IgD-negative memory B cell (primary cell): ENCODE data around the gene TANC1. TPM values are rescaled to one million over a fixed set of nuclear protein-coding genes. Genes with fewer than 3 reads are reported as not detected.

Experiments
- H3K27ac Mint-ChIP-seq, 3 donors: one replicate each; pipeline ENCODE4 v1.8.0; 2020 to 2022; ENCODE audit warnings: mild to moderate bottlenecking in 3 of 3, mixed read lengths in 3 of 3, moderate library complexity in 1 of 3
- H3K27me3 Mint-ChIP-seq: one replicate; pipeline ENCODE4 v1.8.0; 2021; ENCODE audit warnings: mixed read lengths
- H3K36me3 Mint-ChIP-seq: one replicate; pipeline ENCODE4 v1.8.0; 2020; ENCODE audit warnings: mild to moderate bottlenecking, mixed read lengths
- H3K4me1 Mint-ChIP-seq, 3 donors: one replicate each; pipeline ENCODE4 v1.8.0; 2020 to 2022; ENCODE audit warnings: mixed read lengths in 3 of 3, mild to moderate bottlenecking in 1 of 3
- H3K4me3 Mint-ChIP-seq, 4 donors: one replicate each; pipeline ENCODE4 v1.8.0; 2020 to 2022; ENCODE audit warnings: mild to moderate bottlenecking in 4 of 4, mixed read lengths in 4 of 4, moderate library complexity in 3 of 4
- H3K9me3 Mint-ChIP-seq, 3 donors: one replicate each; pipeline ENCODE4 v1.8.0; 2020 to 2021; ENCODE audit warnings: mixed read lengths in 3 of 3, mild to moderate bottlenecking in 1 of 3
- polyA plus RNA-seq: library from polyadenylated mRNA; unstranded; fragments of 300-500 nt; fragmentation: Illumina TruSeq; gene quantifications from one replicate; pipeline ENCODE4 v1.2.3, GENCODE V29; 2021

Gene TANC1
- polyA plus RNA-seq, 1 donor from 2014 or later, result 0.15 TPM

DNA sequence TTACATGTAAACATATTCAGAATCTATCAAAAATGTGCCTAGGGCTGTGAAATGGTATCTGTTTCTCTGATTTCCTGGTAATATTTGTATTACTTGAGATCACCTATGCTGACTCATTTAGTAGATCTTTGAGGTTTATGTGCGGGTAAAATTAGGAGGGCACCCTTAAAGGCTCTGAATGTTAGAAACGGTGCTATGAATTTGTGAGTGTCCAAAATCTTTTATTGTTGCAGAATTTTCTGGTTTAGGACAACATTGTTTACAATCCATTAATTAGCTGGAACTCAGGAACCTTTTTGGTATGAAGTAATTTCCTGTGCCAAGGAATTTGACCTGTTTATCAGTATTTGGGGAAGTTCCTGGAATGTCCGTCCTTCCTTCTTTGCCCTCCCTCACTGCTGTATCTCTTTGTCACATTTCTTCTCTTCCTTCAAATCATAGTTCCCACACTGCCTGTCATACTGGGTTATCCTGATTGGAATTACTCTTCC is 130.5 kb downstream of the TANC1 start:
- H3K27ac Mint-ChIP-seq, result no peak overlapping the region
- no peaks in the 10 kb centered on the region for H3K27me3 Mint-ChIP-seq
- H3K36me3 Mint-ChIP-seq, result peaks cover 6% of the 10 kb centered on the region
- H3K4me1 Mint-ChIP-seq, result peaks cover 4 to 7% (median 6%) of the 10 kb centered on the region in 3 donors
- H3K4me3 Mint-ChIP-seq, result no peak overlapping the region
- peaks cover 3 to 10% (median 9%) of the 10 kb centered on the region in 3 donors for H3K9me3 Mint-ChIP-seq

DNA sequence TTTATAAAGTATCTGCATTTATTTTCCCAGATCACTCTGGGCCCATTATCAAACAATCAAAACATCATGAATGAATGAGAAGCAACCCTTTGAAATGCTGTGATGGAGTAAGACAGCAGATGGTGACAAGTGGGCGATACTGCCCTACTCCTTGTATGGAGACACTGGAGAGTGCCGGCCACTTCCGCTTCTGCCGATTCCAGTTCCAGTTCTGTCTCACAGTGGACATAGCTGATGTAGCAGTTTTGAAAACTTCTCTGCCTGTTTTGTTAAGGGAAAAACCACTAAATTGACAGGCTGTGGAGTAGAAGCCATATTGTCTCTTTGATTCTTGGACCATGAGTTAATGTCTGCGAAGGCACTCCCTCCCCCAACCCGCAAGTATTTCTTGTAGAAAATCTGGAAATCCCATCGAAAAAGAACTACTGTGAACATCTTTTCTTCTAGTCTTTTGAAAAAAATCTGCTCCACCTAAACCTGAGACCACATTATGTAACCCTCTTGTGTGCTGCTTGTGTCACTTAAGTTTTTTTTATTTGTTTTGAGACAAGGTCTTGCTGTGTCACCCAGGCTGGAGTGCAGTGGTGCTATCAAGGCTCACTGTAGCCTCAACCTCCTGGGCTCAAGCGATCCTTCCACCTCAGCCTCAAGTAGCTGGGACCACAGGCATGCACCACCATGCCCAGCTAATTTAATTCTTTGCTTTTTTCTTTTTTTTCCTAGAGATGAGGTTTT is 133.5 kb downstream of the TANC1 start:
- Mint-ChIP-seq H3K9me3 (peaks cover 0 to 5% (median 3%) of the 10 kb centered on the region in 3 donors), H3K36me3 (peaks cover 4% of the 10 kb centered on the region), H3K27ac (no peak overlapping the region), H3K27me3 (peaks cover 2% of the 10 kb centered on the region), H3K4me1 (peaks cover 0 to 2% (median 1%) of the 10 kb centered on the region in 3 donors), H3K4me3 (no peak overlapping the region)

DNA sequence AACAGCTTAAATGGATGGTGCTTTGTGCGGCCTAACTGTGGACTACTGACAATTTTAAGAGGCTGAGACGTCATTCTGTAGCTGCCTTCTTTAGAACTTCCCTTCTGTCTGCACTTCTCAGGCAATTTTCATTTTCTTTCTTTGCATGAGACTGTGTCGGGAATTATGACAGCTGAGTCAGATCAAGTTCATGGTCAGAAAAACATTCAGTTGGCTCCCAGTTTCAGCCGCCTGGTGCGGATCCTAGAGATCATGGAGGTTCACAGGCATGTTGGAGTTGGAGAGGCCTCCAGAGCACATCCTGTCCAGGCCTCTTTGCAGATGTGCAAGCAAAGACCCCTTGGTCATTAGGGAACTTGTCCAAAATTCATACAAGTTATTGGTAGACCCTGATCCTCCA is 135.0 kb downstream of the TANC1 start:
- Mint-ChIP-seq H3K4me3 (no peak overlapping the region), H3K27ac (no peak overlapping the region), H3K36me3 (peaks cover 2% of the 10 kb centered on the region), H3K9me3 (peaks cover 0 to 7% (median 0%) of the 10 kb centered on the region in 3 donors), H3K4me1 (peaks cover 0 to 3% (median 2%) of the 10 kb centered on the region in 3 donors), H3K27me3 (peaks cover 5% of the 10 kb centered on the region)

DNA sequence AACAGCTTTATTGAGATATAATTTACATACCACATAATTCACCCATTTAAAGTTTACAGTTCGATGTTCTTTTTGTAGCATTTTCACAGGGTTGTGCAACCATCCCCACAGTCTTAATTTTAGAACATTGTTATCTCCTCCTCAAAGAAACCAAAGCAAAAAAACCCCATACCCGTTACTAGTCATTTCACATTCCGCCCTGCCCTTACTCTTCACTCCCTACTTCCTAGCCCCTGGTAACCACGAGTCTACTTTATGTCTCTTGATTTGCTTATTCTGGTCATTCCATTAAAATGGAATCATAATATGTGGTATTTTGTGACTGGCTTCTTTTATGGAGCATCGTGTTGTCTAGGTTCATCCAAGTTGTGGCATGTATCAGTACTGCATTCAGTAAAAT is 137.7 kb downstream of the TANC1 start:
- H3K9me3 Mint-ChIP-seq, result peaks cover 0 to 7% (median 0%) of the 10 kb centered on the region in 3 donors
- H3K27ac Mint-ChIP-seq, result no peak overlapping the region
- peaks cover 5% of the 10 kb centered on the region for H3K27me3 Mint-ChIP-seq
- no peak overlapping the region for H3K4me3 Mint-ChIP-seq
- H3K36me3 Mint-ChIP-seq, result no peaks in the 10 kb centered on the region
- H3K4me1 Mint-ChIP-seq, result peaks cover 2 to 10% (median 10%) of the 10 kb centered on the region in 3 donors

DNA sequence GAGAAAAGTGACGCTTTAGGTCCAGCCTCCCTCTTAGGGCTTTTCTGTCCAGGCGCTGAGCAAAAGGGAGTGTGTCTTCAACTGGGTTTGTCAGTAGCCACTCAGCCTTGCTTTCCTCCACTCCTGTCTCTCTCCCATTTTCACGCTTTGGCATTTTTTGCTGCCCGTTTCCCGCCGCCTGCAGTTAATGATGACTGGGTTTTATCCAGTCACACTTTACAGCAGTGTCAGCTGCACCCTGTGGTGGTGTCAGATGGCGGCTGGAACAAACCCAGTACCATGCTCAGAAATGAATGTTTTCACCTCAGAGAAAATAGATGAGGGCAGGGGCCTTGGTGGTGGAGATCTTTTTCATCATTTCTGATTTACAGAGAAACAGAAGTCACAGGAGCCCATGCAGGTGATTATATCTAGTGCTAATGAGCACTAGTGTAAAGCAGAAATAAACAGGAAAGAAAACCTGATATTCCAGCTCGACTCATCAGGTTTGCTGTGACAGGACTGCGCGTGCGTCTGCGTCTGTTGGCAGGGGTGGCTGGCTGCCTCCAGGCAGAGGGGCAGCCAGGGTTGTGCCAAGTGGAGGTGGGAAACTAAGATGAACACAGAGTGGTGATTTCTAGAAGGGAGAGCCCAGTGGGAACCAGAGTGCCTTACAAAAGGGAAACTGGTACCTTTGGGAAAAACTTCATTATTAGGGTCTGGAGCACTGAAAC is 139.9 kb downstream of the TANC1 start:
- Mint-ChIP-seq H3K4me1 (peaks cover 2 to 12% (median 10%) of the 10 kb centered on the region in 3 donors), H3K27ac (no peak overlapping the region), H3K36me3 (no peaks in the 10 kb centered on the region), H3K9me3 (peaks cover 0 to 7% (median 0%) of the 10 kb centered on the region in 3 donors), H3K4me3 (no peak overlapping the region), H3K27me3 (peaks cover 5% of the 10 kb centered on the region)

DNA sequence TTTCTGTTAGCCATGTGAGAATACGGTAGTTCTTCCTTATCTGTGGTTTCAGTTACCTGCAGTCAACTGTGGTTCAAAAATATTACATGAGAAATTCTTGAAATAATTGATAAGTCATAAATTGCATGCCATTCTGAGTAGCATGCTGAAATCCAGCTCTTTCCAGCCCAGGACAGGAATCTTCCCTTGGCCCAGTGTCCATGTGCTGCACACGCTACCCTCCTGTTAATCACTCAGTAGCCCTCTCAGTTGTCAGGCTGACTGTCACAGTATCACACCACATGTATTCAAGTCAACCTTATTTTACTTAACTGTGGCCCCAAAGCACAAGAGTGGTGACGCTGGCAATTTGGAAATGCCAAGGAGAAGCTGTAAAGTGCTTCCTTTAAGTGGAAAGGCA is 141.1 kb downstream of the TANC1 start:
- Mint-ChIP-seq H3K4me3 (no peak overlapping the region), H3K36me3 (no peaks in the 10 kb centered on the region), H3K27ac (no peak overlapping the region), H3K27me3 (peaks cover 5% of the 10 kb centered on the region), H3K9me3 (peaks cover 0 to 7% (median 0%) of the 10 kb centered on the region in 3 donors), H3K4me1 (peaks cover 2 to 12% (median 10%) of the 10 kb centered on the region in 3 donors)

DNA sequence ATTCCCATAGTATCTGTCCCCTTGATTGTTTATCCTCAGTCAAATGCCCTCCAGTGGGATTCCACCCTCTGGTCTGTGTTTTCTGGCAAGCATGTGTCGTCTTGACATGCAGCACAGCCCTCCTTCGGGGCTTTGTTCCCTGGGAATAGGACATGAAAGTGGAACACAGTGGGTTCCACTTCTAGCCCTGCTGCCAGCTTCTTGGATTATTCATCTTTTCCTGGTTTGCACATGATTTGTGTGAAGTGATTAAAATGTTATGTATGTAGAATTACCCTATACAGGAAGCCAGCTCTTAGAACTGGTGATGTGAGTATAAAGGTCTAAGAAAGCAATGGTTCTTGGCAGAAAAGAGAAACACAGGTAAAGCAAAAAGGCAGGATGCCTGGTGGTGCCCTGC is 142.3 kb downstream of the TANC1 start:
- Mint-ChIP-seq H3K36me3 (no peaks in the 10 kb centered on the region), H3K27me3 (peaks cover 5% of the 10 kb centered on the region), H3K4me1 (peaks cover 2 to 12% (median 10%) of the 10 kb centered on the region in 3 donors), H3K4me3 (no peak overlapping the region), H3K27ac (no peak overlapping the region), H3K9me3 (peaks cover 0 to 7% (median 0%) of the 10 kb centered on the region in 3 donors)

DNA sequence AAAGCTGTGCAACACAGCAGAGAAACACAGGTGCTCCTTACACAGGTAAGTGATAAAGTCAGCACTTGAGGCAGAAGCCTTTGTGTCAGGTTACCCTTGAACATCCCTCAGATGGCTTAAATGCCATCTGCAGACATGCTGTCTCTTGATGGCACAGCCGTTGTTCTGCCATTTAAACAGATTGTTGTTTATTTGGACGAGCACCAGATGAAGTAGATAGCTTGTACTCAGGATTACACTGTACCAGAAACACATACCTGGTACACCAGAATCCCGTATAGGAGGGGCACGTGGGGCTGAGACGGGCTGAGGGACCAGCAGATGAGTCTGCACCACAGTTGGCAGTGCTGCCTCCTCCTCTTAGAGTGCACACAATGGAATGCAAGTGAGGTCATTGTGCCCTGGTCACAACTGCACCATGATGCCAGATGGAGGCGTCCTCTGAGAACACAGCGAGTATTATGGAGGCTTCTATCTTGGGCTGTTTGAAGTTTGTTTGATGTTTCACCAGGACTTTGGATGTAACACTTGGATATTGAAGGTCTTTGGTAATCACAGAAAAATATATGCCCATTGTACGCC is 143.0 kb downstream of the TANC1 start:
- Mint-ChIP-seq H3K9me3 (peaks cover 0 to 4% (median 0%) of the 10 kb centered on the region in 3 donors), H3K27me3 (peaks cover 3% of the 10 kb centered on the region), H3K27ac (no peak overlapping the region), H3K36me3 (no peaks in the 10 kb centered on the region), H3K4me3 (no peak overlapping the region), H3K4me1 (peaks cover 2 to 12% (median 10%) of the 10 kb centered on the region in 3 donors)

DNA sequence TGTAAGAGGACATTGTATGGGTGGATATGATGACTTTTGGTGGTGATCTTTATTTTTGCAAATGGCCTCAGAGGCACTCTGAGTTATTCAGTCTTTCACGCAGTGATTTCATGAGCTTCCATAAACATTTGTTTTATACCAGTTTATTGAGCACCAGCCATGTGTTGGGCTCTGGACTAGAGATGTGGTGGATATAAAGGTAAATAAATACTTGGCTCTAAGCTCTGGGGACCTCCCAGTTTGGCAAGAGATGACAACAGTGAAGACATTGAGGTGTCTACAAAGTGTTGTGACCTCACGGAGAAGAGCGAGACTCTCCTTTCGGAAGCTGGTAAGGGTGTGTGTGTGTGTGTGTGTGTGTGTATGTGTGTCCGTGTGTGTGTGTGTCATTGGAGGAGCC is 146.4 kb downstream of the TANC1 start:
- Mint-ChIP-seq H3K4me1 (peaks cover 7 to 13% (median 9%) of the 10 kb centered on the region in 3 donors), H3K36me3 (no peaks in the 10 kb centered on the region), H3K4me3 (no peak overlapping the region), H3K27me3 (no peaks in the 10 kb centered on the region), H3K9me3 (no peaks in the 10 kb centered on the region), H3K27ac (no peak overlapping the region)

DNA sequence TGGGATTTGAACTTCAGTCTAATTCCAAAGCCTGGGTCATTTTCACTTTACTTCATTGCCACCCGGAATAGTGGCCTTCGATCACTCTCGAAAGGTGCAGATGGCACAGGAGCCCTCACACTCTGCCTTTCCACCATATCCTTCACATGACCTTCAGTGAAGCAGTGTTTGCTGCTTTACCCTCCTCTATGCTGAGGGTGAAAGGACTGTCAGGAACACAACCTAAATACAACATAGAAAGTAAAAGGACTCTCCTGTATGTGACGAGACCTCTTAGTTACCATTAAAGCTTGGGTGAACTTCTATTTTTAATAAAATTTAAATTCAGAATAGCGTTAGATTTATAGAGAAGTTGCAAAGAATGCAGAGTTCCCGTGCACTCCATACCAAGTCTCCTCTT is 148.5 kb downstream of the TANC1 start:
- no peak overlapping the region for H3K27ac Mint-ChIP-seq
- no peaks in the 10 kb centered on the region for H3K9me3 Mint-ChIP-seq
- H3K36me3 Mint-ChIP-seq, result no peaks in the 10 kb centered on the region
- peaks cover 3% of the 10 kb centered on the region for H3K27me3 Mint-ChIP-seq
- H3K4me3 Mint-ChIP-seq, result no peak overlapping the region
- peaks cover 7 to 8% (median 7%) of the 10 kb centered on the region in 3 donors for H3K4me1 Mint-ChIP-seq

DNA sequence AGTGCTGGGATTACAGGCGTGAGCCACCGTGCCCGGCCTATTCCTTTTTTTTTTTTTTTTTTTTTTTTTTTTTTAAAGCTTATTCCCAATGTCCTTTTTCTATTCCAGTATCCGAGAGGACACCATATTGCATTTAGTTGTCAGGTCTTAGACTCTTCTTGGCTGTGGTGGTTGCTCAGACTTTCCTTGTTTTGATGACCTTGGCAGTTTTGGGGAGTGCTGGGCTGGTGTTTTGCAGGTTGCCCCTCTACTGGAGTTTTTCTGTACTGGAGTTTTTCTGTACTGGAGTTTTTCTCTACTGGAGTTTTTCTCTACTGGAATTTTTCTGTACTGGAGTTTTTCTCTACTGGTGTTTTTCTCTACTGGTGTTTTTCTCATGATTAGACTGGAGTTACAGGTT is 149.2 kb downstream of the TANC1 start:
- H3K27me3 Mint-ChIP-seq, result peaks cover 3% of the 10 kb centered on the region
- no peaks in the 10 kb centered on the region for H3K9me3 Mint-ChIP-seq
- no peak overlapping the region for H3K27ac Mint-ChIP-seq
- H3K4me1 Mint-ChIP-seq, result peaks cover 7 to 8% (median 7%) of the 10 kb centered on the region in 3 donors
- no peaks in the 10 kb centered on the region for H3K36me3 Mint-ChIP-seq
- H3K4me3 Mint-ChIP-seq, result no peak overlapping the region

DNA sequence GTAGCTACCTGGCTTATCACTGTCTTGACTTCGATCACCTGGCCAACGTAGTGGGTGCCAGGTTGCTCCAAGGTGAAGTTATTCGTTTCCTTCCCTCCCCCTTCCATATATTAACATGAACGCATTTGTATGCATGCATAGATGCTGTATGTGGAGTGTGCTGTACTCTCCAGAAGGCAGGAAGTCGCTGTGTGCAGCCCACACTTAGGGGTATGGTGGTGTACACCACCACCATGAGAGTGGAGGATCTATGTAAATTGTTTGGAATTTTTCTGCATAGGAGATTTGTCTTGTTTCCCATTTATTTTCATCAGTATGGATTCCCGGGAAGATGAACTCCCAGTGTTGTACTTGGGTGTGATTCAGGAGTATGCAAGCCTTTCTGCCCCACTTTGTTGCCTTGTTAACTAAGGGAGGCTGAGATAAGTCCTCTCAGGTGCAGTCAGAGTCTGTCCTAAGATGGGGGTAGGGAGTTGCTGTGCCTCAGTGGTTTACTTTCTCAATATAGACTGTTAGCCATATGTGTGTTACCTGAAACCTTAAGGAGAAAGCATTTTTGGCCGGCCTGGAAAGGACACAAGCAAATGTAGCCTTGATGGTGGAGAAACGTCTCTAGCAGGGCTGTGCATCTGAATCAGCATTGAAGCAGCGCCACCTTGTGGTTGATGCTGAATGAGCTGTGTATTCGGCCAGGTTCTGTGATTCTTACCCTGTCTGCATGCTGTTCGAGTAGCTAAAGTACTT is 149.8 kb downstream of the TANC1 start:
- H3K27ac Mint-ChIP-seq, result no peak overlapping the region
- no peaks in the 10 kb centered on the region for H3K9me3 Mint-ChIP-seq
- no peak overlapping the region for H3K4me3 Mint-ChIP-seq
- peaks cover 6 to 7% (median 7%) of the 10 kb centered on the region in 3 donors for H3K4me1 Mint-ChIP-seq
- H3K27me3 Mint-ChIP-seq, result peaks cover 3% of the 10 kb centered on the region
- H3K36me3 Mint-ChIP-seq, result no peaks in the 10 kb centered on the region

DNA sequence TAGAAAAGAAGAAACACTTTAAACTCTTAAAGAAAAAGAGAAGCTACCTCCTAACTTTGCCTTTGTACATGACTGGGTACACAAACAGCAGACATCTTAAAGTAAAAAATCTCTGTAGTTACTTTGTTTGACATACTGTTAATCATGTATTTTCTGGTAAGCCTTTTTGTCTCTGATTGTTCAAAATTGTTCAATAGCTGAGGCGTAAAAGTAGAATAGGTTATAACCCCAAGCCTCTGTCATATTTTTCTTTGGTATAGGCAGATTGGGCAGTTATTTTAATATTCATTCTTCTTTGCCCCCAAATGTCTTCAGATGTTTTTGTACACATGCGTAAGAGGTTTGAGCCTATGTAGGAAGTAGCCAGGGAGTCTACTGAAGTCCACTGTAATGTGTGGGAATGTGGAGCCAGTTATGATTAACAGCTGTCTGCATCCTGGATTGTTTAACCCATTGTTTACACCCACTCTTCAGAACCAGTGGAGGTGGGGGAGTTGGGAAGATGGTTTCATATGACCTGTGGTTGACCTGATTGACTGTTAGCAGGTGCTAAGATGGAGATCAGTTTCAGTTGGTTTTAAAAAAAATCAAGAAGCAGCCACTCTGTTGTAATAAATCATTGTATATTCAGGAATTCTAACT is 150.5 kb downstream of the TANC1 start:
- H3K4me1 Mint-ChIP-seq, result peaks cover 6 to 7% (median 7%) of the 10 kb centered on the region in 3 donors
- H3K36me3 Mint-ChIP-seq, result no peaks in the 10 kb centered on the region

DNA sequence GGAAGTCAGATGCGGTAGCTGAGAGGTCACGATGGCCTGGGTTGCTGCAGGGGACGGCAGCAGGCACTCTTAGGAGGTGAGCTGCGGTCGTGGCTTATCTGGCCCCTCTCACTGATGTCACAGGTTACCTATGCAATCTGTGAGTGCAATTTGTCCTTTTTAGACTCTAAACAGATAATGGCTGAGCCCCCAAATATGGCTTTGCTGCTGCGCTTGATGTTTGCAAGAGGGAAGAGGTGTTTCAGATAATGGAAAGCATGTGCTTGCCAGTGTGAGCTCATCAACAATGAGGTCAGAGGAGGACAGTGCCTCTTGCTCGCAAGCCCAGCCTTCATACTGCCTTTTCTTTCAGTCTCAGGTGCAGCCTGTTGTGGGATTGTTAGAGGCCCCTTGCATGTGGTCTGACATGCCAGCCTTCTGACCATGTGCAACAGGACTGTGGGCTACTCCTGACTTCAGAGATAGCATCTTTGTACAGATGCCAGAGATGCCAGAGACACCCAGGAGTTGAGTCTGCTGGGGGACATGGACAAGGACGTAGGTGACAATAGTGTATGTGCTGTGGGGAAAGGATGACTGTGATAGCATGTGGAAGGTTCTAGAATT is 151.3 kb downstream of the TANC1 start:
- Mint-ChIP-seq H3K4me1 (peaks cover 7 to 13% (median 7%) of the 10 kb centered on the region in 3 donors), H3K9me3 (no peaks in the 10 kb centered on the region), H3K4me3 (no peak overlapping the region), H3K36me3 (no peaks in the 10 kb centered on the region), H3K27ac (no peak overlapping the region), H3K27me3 (peaks cover 5% of the 10 kb centered on the region)

More for the DNA sequence above, 150.5 kb downstream of the TANC1 start:
- H3K27me3 Mint-ChIP-seq, result peaks cover 3% of the 10 kb centered on the region
- H3K9me3 Mint-ChIP-seq, result no peaks in the 10 kb centered on the region
- H3K4me3 Mint-ChIP-seq, result no peak overlapping the region
- no peak overlapping the region for H3K27ac Mint-ChIP-seq
